HG03159 (cell line): ENCODE measurements around the gene GOLGA8K.
"Not testable (repeated sequence)": the region's sequence is repeated elsewhere in the genome, so short reads cannot be mapped to it uniquely, and the experiment has no call there.

Source experiments
- ATAC-seq: cut with Tn5 transposase; IDR thresholded peaks from one replicate; pipeline ENCODE4 v1.9.1; 2021; ENCODE audit warnings: mild to moderate bottlenecking, moderate library complexity; ENCODE audit not compliant: unreplicated experiment

Gene GOLGA8K

DNA sequence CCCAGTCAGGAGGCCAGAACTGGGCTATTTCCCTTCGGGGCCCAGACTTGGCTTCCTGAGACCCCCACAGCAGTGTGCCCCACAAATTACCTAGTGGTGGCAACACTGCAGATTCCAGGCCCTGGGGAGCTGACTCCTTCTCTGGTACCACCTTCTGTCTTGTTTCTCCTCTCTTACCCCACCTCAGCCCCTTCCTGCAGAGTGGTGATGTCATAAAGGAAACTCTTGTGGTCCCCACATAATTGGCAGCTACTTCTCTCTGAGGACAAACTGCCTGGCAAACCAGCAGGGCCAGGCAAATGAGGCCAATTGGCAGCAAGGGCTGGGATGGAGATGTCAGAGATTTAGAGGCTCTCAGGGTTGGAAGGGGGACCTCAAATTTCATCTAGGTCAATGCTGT is 44.6 kb downstream of the GOLGA8K start:
- not testable (repeated sequence) for ATAC-seq

DNA sequence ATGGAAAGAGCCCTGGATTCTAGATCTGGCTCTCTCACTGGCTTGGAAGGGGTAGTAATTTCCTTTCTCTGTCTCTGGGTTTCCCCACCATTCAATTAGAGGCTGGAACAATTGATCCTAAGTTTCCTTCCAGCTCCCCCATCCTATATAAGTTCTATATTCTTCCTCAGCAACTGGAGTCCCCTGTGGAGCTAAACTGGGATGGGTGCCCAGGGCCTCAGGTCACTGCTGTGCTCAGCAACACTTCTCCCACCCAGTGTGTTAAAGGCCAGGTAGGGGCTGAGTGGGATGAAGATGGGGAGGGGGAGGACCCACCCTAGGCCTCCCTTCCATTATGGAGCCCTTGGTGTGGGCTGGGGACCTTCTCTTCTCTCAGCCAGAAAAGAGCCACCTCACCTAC is 46.2 kb downstream of the GOLGA8K start:
- not testable (repeated sequence) for ATAC-seq

DNA sequence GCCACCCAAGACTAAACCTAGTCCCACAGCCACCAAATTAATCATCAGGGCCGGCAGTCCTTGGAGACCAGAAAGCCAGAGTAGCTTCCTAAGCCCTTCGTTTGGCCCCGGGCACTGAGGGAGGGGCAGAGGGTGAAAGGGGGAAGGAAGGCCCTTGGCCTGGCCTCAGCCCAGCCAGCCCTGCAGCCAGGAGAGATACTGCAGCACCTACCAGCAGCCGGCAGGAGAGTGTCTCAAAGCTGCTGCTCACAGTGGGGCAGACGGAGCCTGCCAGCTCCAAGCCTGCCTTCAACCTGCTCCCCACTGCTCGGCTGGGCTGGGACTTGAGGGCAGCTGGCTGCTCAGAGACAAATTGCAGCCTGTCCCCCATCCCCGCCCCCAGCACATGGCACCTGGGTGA is 50.3 kb downstream of the GOLGA8K start:
- not testable (repeated sequence) for ATAC-seq

DNA sequence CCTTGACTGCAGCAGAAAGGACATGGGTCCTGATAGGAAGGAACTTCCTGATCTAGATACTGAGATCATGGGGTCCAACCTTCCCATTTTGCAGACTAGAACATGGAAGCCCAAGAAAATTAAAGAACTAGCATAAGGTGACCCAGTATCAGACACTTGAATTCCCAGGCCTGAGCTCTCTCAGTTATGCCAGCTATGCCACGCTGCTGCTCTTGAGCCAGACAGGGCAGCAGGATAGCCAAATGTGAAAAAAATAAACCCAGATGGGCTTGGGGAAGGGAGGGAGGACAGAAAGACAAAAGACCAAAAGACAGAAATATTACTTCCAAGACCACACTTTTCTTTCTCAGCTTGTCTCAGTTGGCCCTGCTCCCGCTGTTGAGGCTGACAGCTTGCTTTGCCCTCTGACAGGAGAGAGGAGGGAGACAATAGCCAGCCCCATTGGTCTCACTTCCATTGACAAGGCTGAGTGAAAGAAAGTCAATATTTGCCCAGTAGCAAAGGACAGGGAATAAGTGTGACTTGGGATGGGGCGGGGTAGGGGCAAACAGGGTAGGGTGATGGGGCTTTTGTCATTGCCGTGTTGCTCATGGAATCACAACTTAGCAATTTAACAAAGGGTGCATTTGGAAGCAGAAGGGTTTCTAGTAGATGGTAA is 52.4 kb downstream of the GOLGA8K start:
- not testable (repeated sequence) for ATAC-seq

DNA sequence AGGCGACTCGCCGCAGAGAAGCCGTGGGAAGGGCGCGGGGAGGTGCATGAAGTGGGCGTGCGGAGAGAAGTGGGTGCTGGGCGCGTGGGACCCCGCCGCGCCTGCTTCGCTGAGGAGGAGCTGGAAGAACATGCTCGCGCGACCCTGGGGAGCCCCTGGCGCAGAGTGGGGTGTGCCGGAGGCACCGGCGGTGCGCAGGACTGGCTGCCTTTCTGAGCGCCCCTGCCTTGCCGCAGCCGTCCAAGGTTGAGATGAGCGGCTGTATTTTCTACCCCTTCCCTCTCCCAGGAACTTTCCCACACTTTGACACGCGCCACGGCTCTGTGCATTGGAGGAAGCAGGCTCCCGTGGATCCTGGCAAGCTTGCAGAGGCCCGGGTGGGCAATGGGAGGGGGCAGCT is 56.1 kb downstream of the GOLGA8K start:
- not testable (repeated sequence) for ATAC-seq

DNA sequence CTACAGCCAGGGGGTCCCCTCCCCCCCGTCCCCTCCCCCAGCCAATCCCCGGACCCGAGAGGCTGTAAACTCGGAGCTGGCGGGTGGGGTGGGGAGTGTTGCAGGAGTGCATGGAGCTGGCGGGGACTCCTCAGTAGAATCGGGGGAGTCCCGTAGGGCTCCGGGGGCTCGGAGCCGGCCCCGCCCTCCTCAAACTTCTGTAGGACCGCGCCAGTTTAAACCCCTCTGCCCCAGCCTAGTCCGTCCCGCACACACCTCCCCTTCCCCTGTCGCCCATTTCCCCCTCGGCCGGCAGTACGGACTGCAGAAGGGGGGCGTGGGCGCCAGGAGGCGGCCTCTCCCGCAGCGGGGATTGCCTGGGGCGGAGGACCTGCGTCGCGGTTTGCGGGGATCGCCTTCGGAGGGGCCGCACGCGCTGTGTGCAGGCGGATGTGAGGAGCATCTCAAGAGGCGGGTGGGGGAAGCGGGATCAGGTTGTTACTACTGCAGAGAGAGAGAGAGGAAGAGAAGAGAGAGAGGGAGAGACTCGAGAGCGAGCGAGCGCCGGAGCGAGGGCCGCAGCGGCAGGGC is 57.0 kb downstream of the GOLGA8K start:
- not testable (repeated sequence) for ATAC-seq

DNA sequence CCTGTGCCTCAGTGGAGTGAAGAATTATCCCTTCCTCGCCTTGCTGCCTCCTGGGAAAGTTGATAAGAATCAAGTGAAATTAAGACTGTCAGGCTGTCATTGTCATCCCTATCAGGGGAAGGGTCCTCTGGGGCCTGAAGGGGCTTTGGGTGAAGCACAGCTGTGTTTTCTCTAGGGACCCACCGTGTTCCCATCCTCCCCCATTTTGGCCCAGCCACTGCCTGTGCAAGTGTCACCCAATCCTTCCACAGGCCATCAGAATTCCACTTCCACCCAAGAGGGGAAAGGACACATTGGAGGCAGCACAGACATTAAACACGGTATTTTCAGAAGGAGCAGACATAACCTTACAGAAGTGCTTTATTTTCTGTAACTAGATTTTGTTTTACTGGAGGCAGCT is 59.2 kb downstream of the GOLGA8K start:
- not testable (repeated sequence) for ATAC-seq
